HG03520 (cell line): ENCODE data around the gene BLOC1S3.

ENCODE experiments used
- ATAC-seq: cut with Tn5 transposase; IDR thresholded peaks from one replicate; pipeline ENCODE4 v1.9.1; 2021; ENCODE audit warnings: mild to moderate bottlenecking, moderate library complexity; ENCODE audit not compliant: unreplicated experiment

BLOC1S3 gene

DNA sequence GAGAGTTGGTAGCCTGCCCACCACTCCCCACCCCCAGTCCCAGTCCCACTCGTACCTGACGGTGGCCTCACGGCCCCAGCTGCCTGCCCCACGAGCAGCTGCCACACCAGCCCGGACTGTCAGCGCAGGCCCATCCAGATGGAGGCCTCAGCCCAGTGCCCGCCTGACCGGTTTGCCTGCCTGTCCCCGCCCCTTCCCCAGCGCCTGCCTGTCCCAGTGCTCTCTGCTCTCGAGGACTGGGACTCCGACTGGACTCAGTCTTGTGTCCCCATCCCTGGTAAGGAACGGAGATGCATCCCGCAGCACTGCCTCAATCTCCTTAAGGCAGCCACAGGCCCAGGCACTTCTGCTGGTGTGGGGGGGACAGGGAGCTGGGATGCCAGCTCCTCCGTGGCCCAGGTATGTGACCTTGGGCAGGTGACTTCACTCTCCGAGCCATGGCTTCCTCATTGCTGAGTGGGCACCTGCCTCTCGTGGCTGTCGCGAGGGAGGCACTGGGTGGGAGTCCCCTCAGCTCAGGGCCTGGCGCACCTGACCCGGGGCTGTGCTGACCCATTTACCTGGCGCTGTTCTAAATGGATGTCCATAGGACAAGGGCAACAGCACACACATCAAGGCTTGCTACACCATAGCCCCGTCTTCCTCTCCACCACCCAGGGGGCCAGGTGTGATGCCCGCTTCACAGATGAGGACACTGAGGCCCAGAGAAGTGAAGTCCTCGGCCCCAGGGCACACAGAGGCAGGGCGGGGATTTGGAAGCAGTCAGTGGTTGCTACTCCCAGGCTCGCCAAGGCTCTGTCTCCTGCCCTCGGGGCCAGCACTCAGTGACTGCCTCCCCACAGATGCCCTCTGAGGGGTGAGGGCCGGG lies 17.5 kb upstream of the BLOC1S3 start, which contains the start of gene NKPD1:
Gene NKPD1 (minus strand): TSS at position 113 of the 868 bp plus-strand sequence. CDS start 832 bp downstream, outside the sequence.
- ATAC-seq: no peak

DNA sequence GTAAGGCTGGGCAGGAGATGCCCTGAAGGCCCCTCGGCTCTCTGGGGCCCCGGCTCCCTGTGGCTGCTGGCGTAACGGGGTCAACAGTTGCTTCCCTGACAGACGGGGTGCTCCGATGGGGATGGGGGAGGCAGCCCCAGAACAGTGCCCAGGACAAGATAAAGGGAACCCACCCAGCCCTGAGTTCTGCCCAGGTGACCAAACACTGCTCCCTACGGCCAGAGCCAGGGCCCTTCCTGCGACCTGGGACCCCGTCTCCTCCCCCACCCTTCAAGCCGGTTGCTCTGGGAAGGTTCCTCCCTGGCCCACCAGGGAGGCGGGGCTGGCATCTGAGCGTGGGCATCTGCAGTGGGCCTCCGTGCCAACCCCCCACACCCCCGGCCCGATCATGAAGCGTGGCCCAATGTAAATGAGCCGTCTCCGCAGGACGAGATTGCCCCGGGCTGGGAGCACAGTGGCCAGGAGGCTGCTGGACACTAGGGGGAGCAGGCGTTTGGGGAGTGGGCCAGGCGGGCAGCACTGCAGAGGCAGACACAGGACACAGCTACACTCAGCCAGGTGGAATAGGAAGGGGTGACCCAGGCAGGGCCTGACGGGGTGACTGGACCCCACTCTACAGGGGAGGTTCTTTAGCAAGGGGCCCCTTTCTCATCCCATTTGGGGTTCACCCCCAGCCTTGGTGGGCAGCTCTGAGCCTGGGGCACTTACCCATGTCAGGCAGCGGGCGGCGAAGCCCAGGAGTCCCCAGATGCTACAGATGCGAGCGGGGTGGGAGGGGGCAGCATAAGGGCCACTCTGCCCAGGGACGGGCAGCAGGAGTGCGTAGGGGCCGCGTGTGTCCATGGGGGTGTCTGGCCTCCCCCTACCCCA lies 16.6 kb upstream of the BLOC1S3 start:
- ATAC-seq: no peak

DNA sequence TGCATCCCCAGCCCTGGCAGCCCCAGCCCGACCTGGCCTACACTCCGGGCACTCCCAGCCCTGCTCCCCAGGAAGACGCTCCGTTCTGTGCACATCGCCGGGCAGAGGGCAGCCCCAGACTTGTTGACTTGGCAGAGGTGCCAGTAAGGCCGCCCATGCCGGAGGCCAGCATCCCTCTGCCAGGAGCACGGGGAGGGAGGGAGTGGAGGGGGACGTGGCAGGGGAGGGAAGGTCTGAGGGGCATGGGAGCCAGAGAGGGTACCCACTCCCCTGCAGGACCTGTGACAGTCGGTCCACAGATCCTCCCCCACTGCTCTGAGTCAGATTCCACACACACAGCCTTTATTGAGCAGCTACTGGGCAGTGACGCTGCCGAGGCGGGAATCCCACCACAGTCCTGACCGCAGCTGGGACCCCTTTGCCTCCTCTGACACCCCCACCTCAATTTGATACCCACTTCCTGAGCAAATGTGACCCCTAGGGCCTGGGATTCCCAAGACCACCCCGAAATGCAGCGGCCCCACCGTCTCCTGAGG lies 15.9 kb upstream of the BLOC1S3 start:
- no peak for ATAC-seq

GRCh38 chr19:45163156-45163555 lies 15.4 kb upstream of the BLOC1S3 start:
- no peak for ATAC-seq

DNA sequence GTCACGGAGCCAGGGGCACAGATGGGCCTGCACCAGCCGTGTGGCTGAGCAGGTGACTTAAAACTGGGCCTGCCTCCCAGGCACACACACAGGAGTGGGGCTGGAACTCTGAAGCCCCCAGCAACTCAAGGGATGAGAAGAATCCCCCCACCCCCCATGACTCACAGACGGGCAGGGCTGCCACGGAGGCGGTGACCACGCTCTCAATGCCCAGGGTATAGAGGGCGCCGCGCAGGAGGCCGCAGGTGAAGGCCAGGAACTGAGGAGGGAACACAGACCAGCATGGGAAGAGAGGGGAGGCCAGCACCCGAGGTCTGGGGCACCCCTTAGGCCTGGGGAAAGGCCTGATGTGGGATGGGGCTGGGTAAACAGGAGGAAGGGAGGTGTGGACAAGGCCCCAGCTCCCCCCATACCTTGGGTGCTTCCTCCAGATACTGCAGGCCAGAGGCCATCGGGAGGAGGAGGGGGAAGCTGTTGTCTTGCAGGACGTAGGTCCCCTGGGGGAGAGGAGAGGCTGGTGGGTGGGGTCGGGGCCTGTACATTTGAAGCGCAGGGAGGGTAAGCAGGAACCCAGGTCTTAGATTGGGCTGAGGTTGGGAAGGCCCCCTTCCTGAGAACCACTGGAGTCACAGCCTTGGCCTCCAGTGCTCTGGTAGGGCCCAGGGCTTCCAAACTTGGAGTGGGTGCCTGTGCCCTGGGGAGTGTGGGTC lies 14.7 kb upstream of the BLOC1S3 start:
- ATAC-seq: no peak

- no peak for ATAC-seq
Measured at GRCh38 chr19:45164577-45165335, 13.8 kb upstream of the BLOC1S3 start.

DNA sequence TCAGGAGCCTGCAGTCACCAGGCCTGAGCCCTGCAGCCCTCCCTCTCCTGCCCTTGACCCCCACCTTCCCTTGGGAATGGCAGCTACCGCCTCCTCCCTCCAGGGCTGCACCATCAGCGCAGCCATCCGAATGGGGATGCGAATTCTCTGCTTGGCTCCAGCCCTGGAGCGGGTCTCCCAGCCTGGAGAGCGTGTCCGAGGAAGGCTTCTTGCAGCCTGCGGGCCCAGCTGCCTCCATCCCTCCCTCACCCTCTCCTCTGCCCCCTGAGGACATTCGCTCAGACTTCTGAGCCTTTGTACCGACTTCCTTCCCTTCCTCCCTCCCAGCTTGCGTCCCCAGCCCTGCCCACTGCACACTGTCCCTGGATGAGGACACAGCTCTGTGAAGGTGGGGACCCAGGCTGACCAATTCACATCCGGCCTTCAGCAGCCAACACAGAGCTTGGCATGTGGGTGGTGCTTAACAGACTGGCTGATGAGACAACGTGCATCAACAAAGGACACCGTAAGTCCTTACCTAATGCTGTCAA lies 11.8 kb upstream of the BLOC1S3 start:
- ATAC-seq: no peak

DNA sequence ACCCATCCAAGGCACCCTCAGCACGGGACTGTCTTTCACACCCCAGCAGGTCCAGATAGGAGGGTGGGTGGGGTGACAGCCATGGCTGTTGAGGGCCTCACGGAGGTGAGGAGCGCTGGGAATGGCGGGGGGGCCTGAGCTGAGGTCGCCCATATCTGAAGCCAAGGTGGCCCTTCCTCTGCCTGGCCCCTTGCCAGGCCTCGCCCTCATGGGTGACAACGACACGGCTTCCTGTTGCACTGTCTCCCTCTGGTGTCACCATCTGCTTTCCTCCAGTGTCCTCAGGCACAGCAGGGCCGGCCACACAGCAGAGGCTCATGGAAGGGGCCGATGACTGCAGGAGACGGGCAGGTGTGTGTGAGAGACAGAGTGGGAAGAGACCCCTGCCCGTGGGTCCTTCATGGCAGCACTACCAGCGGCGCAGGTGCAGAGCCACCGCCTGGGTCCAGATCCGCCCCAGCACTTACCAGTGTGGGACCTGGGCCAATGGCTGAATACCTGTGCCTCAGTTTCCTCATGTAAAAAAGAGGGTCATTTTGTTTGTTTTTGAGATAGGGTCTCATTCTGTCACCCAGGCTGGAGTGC lies 9.7 kb upstream of the BLOC1S3 start:
- ATAC-seq: no peak

GRCh38 chr19:45169602-45170001 lies 9.0 kb upstream of the BLOC1S3 start:
- ATAC-seq: no peak

GRCh38 chr19:45170146-45171106 lies 8.2 kb upstream of the BLOC1S3 start:
- ATAC-seq: no peak

- ATAC-seq: no peak
Measured at GRCh38 chr19:45171211-45171623, 7.4 kb upstream of the BLOC1S3 start.

- no peak for ATAC-seq
Measured at GRCh38 chr19:45172173-45172572, 6.4 kb upstream of the BLOC1S3 start.

DNA sequence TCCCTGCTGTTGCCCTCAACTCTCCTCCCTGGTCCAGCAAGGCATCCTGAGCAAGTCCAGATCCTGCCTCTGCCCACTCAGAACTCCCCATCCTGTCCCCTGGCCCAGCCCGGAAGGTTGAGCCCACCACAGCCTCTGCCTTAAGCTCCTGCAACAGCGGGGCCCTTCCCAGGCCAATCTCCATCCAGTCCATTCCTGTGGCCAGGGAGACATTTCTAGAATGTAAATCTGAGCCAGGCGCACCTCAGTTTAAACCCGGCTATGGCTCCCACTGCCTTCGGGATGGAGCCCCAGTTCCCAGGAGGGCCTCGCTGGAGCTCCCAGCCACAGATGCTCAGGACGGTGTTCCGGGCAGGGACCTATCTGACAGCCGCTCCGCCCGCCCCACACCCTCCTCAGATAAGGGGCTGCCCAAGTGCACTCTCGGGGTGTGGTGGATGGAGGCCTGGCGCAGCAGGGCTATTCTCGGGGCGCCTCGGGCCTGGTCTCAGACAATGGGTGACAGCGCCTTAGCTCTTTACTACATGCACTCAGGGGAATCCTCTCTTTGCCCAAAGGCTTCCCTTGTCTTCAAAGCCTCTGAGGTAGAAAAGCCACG lies 5.9 kb upstream of the BLOC1S3 start:
- no peak for ATAC-seq

DNA sequence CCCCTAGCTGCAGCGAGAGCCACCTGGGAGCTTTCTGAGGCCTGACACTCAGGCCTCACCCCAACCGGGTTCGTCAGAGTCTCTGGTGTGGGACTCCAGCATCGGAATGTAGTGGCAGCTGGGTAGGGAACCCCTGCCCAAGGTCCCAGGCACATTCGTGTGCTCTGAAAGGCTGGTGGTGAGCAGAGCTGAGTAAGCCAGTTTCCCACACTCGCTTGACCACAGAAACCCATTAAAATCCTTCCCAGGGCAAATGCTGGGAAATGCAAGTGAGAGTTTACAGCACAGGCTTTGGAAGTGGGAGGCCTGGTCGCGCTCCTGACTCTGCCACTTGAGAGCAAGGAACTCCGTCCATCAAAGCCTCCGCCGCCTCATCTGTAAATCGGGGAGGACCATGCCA lies 4.8 kb upstream of the BLOC1S3 start:
- no peak for ATAC-seq

- no peak for ATAC-seq
Measured at GRCh38 chr19:45175515-45176345, 2.9 kb upstream of the BLOC1S3 start.

DNA sequence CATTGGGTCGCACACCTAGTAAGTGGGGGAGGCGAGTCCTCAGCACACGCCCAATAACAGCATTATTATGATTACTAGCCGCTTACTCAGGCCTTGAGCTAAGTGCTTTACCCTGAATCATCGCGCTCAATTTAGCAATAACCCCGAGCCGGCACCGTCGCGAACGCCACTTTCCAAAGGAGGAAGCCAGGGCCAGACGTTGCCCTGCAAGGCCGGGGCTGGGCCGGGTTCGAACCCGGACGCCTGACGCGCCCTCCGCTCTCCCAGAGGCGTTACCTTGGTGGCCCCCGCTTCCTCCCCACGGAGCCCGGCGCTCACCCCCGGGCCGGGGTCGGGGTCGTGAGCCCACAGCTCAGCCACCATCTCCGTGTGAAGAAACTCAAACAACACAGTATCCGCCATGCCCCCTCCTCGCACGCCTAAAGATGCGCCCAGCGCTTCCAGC lies 745 bp upstream of the BLOC1S3 start, which contains the start of gene TRAPPC6A:
Gene TRAPPC6A (minus strand): TSS at position 421 of the 445 bp plus-strand sequence. CDS start 19 bp downstream, at position 402.
- peak; percentile 4 for ATAC-seq
